HG03565 (cell line): ENCODE results near the gene DDX51.
A peak's percentile ranks its signal among the peaks of the same experiment; 100 is the strongest.

Experiments used
- ATAC-seq: cut with Tn5 transposase; IDR thresholded peaks from one replicate; pipeline ENCODE4 v1.9.1; 2021; ENCODE audit warnings: mild to moderate bottlenecking, moderate library complexity; ENCODE audit not compliant: unreplicated experiment

The DDX51 gene, protein sequence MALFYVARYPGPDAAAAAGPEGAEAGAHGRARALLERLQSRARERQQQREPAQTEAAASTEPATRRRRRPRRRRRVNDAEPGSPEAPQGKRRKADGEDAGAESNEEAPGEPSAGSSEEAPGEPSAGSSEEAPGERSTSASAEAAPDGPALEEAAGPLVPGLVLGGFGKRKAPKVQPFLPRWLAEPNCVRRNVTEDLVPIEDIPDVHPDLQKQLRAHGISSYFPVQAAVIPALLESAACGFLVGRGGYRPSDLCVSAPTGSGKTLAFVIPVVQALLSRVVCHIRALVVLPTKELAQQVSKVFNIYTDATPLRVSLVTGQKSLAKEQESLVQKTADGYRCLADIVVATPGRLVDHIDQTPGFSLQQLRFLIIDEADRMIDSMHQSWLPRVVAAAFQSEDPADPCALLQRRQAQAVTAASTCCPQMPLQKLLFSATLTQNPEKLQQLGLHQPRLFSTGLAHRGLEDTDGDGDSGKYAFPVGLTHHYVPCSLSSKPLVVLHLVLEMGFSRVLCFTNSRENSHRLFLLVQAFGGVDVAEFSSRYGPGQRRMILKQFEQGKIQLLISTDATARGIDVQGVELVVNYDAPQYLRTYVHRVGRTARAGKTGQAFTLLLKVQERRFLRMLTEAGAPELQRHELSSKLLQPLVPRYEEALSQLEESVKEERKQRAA

DNA sequence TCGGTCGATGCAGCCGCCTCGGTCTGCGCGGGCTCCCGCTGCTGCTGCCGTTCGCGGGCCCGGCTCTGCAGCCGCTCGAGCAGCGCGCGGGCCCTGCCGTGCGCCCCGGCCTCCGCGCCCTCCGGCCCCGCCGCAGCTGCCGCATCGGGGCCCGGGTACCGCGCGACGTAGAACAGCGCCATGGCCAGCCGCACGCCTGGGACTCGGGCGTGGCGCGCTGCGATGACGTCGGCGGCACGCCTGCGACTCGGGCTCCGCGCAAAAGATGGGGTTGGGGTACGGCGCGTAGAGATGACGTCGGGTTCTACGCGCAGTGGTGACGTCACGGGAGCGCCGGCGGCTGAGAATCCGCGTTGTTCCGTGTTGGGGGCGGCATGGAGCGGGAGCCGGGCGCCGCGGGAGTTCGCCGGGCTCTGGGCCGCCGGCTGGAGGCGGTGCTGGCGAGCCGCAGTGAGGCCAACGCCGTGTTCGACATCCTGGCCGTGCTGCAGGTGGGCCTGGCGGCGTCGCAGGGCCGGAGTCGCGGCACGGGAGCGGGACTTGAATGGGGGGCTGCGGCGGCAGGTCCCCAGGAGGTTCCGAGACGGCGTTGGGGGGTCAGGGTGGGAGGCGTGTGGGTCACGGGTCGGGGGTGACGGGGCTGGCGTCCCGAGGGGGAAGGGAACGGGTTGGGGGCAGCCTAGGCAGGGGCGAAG is at the start of gene DDX51, which contains the start of gene NOC4L:
DDX51 (minus strand) TSS at position 205 of the 695 bp plus-strand sequence; CDS start at position 182, 23 bp downstream.
NOC4L (plus strand) TSS at position 343 of the 695 bp plus-strand sequence; CDS start at position 375, 32 bp downstream.
- peak; percentile 88 for ATAC-seq

DNA sequence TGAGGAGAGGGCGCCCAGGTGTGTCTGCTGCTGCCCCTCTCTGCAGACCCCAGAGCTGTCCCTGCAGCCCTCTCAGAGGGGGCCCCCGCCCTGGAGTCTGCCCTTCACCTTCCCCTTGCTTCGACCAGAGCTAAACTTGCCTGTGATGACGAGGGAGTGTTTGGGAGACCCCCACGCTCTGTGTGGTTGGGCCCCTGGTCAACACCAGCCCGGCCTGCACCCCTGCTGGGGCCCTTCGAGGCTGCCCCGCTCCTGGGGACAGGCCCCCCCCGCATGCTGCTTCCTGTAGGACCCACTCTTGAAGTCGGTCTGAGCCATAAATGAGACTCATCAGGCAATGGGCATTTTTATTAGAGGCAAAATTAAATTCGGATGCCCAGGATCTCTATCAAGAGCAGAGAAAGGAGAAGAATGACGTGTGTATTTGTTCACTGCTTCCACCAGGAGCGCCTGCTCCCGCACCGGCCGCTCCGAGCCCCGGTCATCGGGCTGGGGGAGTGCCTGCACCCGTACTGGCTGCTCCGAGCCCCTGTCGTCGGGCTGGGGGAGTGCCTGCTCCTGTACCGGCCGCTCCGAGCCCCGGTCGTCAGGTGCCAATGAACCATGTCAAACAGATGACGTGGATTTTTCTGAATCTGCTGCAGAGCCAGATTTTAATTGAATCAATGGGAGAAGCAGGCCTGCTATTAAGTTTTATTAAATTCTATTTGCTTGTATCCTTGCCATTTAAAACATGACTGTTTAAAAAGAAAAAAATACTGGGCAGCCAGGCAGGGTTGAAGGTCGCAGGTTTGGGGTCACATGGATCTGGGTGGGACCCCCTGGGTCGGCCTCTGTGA is 47.8 kb upstream of the DDX51 start:
- no peak for ATAC-seq

GRCh38 chr12:132190834-132191500 is 46.8 kb upstream of the DDX51 start:
- no peak for ATAC-seq

DNA sequence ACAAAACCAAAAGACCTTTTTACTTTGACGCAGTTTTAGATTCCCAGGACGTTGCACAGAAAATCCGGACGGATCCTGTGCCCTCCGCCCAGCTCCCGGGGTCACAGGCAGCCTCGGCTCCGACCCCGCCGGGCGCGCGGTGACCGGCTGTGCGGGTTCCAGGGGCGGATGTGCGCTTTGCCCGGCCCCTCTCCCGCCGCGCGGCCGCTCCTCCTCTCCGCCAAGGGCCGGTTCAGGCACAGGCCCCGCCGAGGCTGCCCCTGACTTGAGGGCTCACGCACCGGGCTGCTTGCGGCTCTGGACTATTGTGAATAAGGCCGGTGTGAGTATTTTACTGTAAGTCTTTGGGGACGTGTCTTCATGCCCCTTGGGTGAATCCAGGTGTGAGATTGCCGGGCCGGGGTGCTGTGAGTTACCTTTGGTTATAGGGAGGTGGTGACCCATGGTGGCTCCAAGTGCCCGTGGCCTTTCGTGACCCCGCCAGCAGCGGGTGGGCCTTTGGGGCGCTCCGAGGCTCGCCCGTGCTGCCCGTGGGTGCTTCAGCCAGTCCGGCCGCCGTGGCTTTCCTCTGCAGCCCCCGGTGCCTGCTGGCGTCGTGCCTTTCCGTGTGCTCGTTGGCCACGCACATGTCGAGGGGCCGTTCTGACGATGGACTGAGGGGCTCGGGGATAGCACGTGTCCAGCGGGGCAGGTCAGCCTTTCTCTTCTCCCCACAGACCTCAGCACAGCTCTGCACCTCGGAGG is 46.1 kb upstream of the DDX51 start:
- peak; percentile 4 for ATAC-seq

GRCh38 chr12:132189378-132190011 is 45.4 kb upstream of the DDX51 start:
- peak; percentile 91 for ATAC-seq

- ATAC-seq: no peak
These were observed 44.8 kb upstream of the DDX51 start for GRCh38 chr12:132188916-132189325.

DNA sequence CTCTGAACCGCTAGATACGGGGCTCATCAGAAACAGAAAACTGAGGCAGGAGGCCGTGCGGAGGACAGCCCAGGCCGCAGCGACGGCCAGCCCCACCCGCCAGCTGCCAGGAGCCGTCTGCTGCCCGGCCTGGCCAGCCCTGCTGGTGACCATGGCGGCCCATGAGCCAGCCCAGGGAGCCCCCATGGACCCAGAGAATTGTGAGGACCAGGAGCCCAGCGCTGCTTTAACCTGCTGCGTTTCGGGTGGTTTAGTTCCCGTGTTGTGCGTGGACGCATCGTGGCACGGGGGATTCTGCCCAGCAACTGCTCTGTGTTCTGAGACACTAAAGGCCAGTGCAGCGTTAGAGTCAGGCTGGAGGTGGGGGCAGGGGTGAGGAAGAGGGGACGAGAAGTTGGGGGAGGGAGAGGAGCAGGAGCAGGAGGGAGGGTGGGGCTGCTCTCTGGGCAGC is 44.4 kb upstream of the DDX51 start:
- ATAC-seq: no peak

GRCh38 chr12:132187646-132188450 is 43.7 kb upstream of the DDX51 start:
- ATAC-seq: no peak

- ATAC-seq: no peak
These were observed 42.9 kb upstream of the DDX51 start for GRCh38 chr12:132186857-132187620.

DNA sequence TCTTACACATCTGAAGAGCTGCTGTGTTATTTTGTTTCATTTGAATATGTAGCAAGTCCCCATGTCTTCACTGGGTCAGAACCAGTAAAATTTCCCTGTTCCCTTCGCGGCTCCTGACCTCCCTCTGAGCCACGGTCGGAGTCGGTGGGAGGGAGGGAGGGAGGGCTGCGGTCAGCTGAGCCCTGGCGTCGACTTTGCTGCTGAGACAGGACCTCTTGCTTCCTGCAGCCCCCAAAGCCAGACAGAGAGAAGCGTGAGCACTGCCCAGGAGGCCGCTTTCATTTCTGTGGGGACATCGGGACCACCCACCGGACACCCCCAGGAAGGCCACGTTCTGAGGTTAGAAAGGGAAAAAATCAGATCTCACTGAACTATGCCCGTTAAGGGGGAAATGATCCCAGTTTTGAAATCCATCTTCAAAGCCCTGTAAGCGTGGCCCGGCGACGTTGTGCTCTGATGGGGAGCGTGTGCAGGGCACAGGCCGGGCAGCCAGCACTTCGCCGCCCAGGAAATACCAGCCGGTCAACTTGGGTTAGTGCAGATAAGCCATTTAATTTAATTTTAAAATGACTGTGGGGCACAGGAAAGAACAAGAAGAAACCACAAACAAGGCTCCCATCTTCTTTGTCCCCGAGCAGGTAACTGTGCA is 42.2 kb upstream of the DDX51 start:
- ATAC-seq: no peak

DNA sequence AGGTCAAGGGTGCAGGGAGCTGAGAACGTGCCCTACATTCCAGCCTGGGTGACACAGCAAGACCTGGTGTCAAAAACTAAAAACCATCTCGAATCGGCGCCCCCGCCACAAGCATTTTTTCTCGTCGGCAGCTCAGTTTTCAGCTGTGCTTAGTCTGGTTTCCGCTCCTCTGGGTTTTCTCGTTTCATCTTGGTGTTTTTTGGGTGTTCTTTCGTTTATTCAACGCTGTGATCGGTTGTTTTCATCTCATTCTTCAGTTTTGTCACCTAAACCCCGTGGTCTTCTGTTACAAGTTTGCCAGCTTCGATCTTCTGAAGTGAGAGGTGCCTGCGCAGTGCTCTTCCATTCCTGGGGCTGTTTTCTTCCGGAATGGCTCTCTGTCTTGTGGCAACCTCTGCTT is 41.6 kb upstream of the DDX51 start:
- no peak for ATAC-seq

GRCh38 chr12:132182711-132183365 is 38.7 kb upstream of the DDX51 start:
- ATAC-seq: no peak

DNA sequence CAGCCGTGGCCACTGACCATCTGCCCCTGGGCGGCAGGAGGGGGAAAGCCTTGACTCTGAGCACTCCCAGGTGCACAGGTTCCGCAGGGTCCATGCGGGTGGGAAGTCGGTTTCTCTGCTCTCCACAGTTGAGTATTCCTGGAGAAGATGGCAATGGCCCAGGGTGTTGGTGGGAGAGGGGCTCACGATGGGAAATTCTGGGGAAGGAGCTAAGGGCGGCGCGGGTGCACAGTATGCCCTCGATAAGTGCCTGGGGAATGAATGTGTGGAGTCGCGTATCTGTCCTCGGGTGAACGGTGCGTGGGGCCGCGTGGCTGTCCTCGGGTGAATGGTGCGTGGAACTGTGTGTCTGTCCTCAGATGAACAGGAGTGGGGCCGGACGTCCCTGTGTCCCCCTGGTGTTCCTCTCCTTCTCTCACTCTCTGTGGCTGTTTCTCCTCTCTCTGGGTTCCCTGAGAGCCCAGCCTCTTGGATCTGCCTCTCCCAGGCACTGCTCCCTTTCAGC is 38.1 kb upstream of the DDX51 start:
- no peak for ATAC-seq

- no peak for ATAC-seq
These were observed 37.6 kb upstream of the DDX51 start for GRCh38 chr12:132181570-132182200.
